ENCODE data around the gene ATG7. TPM values are rescaled to one million over a fixed set of nuclear protein-coding genes. Genes with fewer than 3 reads are reported as not detected.

ATG7 gene
- total and polyA plus RNA-seq, 12 donors, result 9.1 to 118 (median 40.0) TPM

GRCh38 chr3:11283139-11283475 lies 10.9 kb downstream of the ATG7 start:
- WGBS, 4 donors, result 64 to 93% (median 73%) methylated on average over 1 of the region's 1 CpG
- TF ChIP-seq, protein P1, sequence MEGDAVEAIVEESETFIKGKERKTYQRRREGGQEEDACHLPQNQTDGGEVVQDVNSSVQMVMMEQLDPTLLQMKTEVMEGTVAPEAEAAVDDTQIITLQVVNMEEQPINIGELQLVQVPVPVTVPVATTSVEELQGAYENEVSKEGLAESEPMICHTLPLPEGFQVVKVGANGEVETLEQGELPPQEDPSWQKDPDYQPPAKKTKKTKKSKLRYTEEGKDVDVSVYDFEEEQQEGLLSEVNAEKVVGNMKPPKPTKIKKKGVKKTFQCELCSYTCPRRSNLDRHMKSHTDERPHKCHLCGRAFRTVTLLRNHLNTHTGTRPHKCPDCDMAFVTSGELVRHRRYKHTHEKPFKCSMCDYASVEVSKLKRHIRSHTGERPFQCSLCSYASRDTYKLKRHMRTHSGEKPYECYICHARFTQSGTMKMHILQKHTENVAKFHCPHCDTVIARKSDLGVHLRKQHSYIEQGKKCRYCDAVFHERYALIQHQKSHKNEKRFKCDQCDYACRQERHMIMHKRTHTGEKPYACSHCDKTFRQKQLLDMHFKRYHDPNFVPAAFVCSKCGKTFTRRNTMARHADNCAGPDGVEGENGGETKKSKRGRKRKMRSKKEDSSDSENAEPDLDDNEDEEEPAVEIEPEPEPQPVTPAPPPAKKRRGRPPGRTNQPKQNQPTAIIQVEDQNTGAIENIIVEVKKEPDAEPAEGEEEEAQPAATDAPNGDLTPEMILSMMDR (IDR thresholded peaks at IDR 0.05), result no peak
- TF ChIP-seq POLR2A (IDR thresholded peaks at IDR 0.05), result no peak
- H3K27me3 ChIP-seq, result no peaks in the 10 kb centered on the region
- peaks cover 13 to 36% of the 10 kb centered on the region in 2 donors for H3K4me1 ChIP-seq (replicated peaks in 1 of 2)
- H3K36me3 ChIP-seq (replicated peaks in 1 of 2), result peaks cover 0 to 12% of the 10 kb centered on the region in 2 donors
- DNase-seq, result no peak
- no peak overlapping the region for H3K4me3 ChIP-seq
- no peaks in the 10 kb centered on the region for H3K9me3 ChIP-seq (replicated peaks in 1 of 3)
- peak overlapping the region in 4 of 5 donors; percentile 28 to 64 (median 43) for H3K27ac ChIP-seq
- intact Hi-C loops (cut with DNase I), result no loop called here

DNA sequence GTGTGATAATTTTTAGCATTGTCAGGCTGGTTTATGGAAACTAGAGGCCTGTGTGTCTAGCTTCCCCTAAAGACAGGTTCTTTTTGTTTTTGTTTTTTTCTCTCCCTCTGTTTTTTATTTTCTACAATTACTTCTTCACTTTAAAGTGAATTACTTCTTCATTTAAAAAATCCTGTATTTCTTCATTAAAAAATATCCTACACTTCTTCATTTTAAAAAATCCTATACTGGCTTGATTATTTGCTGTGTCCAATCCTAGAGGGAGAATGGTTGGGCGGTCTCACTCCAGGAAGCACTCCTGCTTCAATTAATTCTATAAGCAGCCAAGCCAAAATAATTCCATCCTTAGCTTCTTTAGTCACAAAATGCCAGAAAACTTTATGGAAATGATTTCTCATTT lies 11.8 kb downstream of the ATG7 start:
- H3K9me3 ChIP-seq (replicated peaks in 1 of 3), result no peaks in the 10 kb centered on the region
- H3K27me3 ChIP-seq, result no peaks in the 10 kb centered on the region
- H3K4me1 ChIP-seq (replicated peaks in 1 of 2), result peaks cover 22 to 45% of the 10 kb centered on the region in 2 donors
- peaks cover 0 to 12% of the 10 kb centered on the region in 2 donors for H3K36me3 ChIP-seq (replicated peaks in 1 of 2)
- WGBS, 4 donors, result 96 to 97% (median 96%) methylated on average over 1 of the region's 1 CpG
- DNase-seq, result no peak
- intact Hi-C loops (cut with DNase I), result no loop called here
- no peak overlapping the region for H3K4me3 ChIP-seq
- H3K27ac ChIP-seq, result no peak overlapping the region
- no peak for TF ChIP-seq POLR2A (IDR thresholded peaks at IDR 0.05)
- TF ChIP-seq, protein P1 (IDR thresholded peaks at IDR 0.05), result no peak

- H3K4me1 ChIP-seq (replicated peaks in 1 of 2), result peaks cover 37 to 60% of the 10 kb centered on the region in 2 donors
- H3K27me3 ChIP-seq, result no peaks in the 10 kb centered on the region
- no peak overlapping the region for H3K4me3 ChIP-seq
- intact Hi-C loops (cut with DNase I), result no loop called here
- H3K9me3 ChIP-seq (replicated peaks in 1 of 3), result no peaks in the 10 kb centered on the region
- DNase-seq, result no peak
- WGBS, 4 donors, result 63 to 71% (median 67%) methylated on average over 2 of the region's 2 CpGs
- TF ChIP-seq, protein P1 (IDR thresholded peaks at IDR 0.05), result no peak
- TF ChIP-seq POLR2A (IDR thresholded peaks at IDR 0.05), result no peak
- H3K27ac ChIP-seq, result no peak overlapping the region
- peaks cover 0 to 6% of the 10 kb centered on the region in 2 donors for H3K36me3 ChIP-seq (replicated peaks in 1 of 2)
Observed at GRCh38 chr3:11285471-11285870, 13.3 kb downstream of the ATG7 start.

DNA sequence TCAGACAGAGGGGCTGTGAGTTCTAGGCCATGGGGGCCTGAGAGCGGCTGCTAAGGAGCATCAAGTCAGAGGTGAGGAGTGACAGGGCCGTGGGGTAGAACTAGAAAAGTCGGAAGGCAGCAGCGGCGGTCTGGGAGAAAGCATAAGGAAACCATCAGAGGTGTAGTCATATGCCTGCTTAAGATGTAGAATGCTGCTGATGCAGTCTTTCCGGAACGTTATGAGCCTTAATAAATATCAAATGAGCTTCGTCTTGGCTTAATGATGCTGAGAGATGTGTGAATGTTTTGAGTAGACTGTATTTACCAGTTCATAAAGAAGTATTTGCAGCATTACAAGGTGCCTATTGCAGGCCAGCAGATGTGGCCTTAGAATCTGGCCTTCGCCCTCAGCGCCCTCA lies 15.2 kb downstream of the ATG7 start:
- WGBS, 4 donors, result 73 to 81% (median 77%) methylated on average over 9 to 10 of the region's 10 CpGs
- Histone ChIP-seq H3K36me3 (replicated peaks in 1 of 2) (peaks cover 0 to 6% of the 10 kb centered on the region in 2 donors), H3K27me3 (no peaks in the 10 kb centered on the region), H3K4me3 (no peak overlapping the region), H3K9me3 (replicated peaks in 1 of 3) (no peaks in the 10 kb centered on the region), H3K27ac (peak overlapping the region in 4 of 5 donors; percentile 47 to 91 (median 70)), H3K4me1 (replicated peaks in 1 of 2) (peaks cover 46 to 67% of the 10 kb centered on the region in 2 donors)
- TF ChIP-seq POLR2A (IDR thresholded peaks at IDR 0.05), result no peak
- TF ChIP-seq, protein P1 (IDR thresholded peaks at IDR 0.05), result no peak
- DNase-seq, result no peak
- intact Hi-C loops (cut with DNase I), result no loop called here
